Activated T-cell treated with anti-CD3 and anti-CD28 coated beads for 4 hours (primary cell): ENCODE measurements around the gene OR2D3.
"Not testable (repeated sequence)": the region's sequence is repeated elsewhere in the genome, so short reads cannot be mapped to it uniquely, and the experiment has no call there.

Experiments
- DNase-seq: peaks from one replicate; pipeline ENCODE4 v3.0.0-alpha.2; 2020

Gene OR2D3

GRCh38 chr11:6931146-6931713, 10.4 kb downstream of the OR2D3 start:
- no peak for DNase-seq

- no peak for DNase-seq
These were observed 11.3 kb downstream of the OR2D3 start for GRCh38 chr11:6932145-6932544.

GRCh38 chr11:6941970-6942369, 21.2 kb downstream of the OR2D3 start:
- DNase-seq, result no peak

- no peak for DNase-seq
These were observed 22.3 kb downstream of the OR2D3 start for GRCh38 chr11:6943131-6943530.

- DNase-seq, result not testable (repeated sequence)
These were observed 33.4 kb downstream of the OR2D3 start for GRCh38 chr11:6954248-6954647.

DNA sequence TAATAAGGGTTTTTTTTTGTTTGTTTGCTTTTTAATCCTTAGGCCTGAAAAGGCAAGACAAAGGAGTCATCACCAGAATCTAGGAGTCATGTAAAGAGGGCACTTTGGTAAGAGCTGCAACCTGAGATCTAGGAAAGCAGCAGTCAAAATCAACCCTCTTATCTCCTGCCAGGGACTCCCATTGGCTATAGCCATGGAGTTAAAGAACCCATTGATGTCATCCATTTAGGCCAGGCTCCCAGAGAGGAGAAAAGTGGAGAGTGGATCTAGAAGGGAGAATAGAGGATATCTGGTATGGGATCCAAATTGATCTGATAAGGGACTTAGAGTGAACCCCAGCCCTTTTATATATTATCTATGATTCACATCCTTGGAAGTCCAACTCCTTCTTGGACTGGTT, 41.3 kb downstream of the OR2D3 start:
- no peak for DNase-seq

DNA sequence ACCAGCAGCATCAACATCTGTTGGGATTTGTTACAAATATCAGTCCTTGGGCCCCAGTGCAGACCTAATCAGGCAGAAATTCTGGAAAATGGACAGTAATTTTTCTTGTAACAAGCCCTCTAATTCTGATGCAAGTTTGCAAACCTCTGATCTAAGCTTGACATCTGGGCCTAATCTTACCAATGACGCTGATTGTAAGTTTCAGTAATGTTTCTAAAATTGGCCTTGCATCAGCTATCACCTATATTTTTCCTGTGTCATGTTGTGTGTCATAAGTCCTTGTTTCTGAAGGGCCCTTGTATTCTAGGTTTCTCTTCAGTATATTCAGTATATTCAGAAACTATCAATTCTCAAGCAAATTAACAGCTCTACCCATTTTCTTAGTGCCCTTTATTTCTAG, 41.9 kb downstream of the OR2D3 start:
- DNase-seq, result no peak

GRCh38 chr11:6968816-6969215, 48.0 kb downstream of the OR2D3 start:
- DNase-seq, result no peak

DNA sequence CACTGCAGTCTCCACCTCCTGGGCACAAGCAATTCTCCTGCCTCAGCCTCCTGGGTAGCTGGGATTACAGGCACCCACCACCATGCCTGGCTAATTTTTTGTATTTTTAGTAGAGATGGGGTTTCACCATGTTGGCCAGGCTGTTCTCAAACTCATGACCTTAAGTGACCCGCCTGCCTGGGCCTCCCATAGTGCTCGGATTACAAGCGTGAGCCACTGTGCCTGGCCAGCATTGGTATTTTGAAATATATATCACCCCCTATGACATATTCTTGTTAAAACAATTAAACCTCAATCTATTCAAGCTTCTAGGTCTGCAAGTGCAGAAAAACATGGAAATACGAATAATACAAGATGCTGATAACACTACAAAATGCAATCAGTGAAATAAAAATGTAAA, 49.1 kb downstream of the OR2D3 start:
- DNase-seq, result not testable (repeated sequence)
